Activated naive CD8-positive, alpha-beta T cell treated with anti-CD3 and anti-CD28 coated beads, Interleukin-2, amount 10 ng/mL, durations not matched to agents 7 days and 5 days (primary cell): ENCODE results near the gene OR8G1. TPM values are rescaled to one million over a fixed set of nuclear protein-coding genes. Genes with fewer than 3 reads are reported as not detected.

Source experiments
- ATAC-seq: fragments of 150-1000 bp; cut with Tn5 transposase; one replicate; pipeline ENCODE4 v1.10.0; 2021; ENCODE audit warnings: low read depth, moderate library complexity
- POLR2A ChIA-PET: fragments of 350-600 bp; sonication (Branson Sonifier 250); formaldehyde crosslinking; loops from one replicate; lab custom pipeline; 2021; ENCODE audit warnings: antibody characterized with exemption; lab: Charles Lee
- DNase-seq: peaks from one replicate; pipeline ENCODE4 v3.0.0; 2021
- H3K27ac Mint-ChIP-seq: one replicate; pipeline ENCODE4 v1.8.0; 2022; ENCODE audit warnings: mild to moderate bottlenecking, mixed read lengths
- H3K27me3 Mint-ChIP-seq: one replicate; pipeline ENCODE4 v1.8.0; 2022; ENCODE audit warnings: mild to moderate bottlenecking, moderate library complexity, mixed read lengths
- H3K36me3 Mint-ChIP-seq: one replicate; pipeline ENCODE4 v1.8.0; 2021; ENCODE audit warnings: mild to moderate bottlenecking, mixed read lengths
- H3K4me1 Mint-ChIP-seq: one replicate; pipeline ENCODE4 v1.8.0; 2021; ENCODE audit warnings: mixed read lengths
- H3K4me3 Mint-ChIP-seq: one replicate; pipeline ENCODE4 v1.8.0; 2022; ENCODE audit warnings: mild to moderate bottlenecking, moderate library complexity, mixed read lengths
- H3K9me3 Mint-ChIP-seq: one replicate; pipeline ENCODE4 v1.8.0; 2021; ENCODE audit warnings: mixed read lengths
- total RNA-seq, 2 experiments: library from RNA; stranded (reverse); gene quantifications; one replicate each; pipeline ENCODE4 v1.2.3, GENCODE V29; 2021

OR8G1 gene
- total RNA-seq, 2 experiments from 2014 or later = not detected

DNA sequence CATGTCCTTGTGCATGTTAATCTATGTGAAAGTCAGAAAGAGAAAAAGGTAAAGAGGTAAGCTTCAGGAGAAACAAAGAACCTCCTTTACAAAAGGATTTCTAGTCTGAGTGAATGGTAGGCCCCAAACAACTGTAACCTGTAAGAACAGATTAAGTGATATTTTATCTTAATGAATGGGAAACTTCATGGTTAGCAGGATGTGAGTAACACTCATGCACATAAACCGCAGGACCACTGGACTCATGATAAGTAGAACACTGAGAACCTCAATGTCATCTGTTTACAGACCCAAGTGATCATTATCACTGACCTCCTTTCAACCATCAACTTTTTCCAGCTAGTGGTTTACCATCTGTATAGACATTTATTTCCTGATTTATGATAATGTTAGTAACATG lies 35.2 kb downstream of the OR8G1 start:
- peaks cover 2% of the 10 kb centered on the region for H3K4me1 Mint-ChIP-seq
- H3K9me3 Mint-ChIP-seq = peaks cover 3% of the 10 kb centered on the region
- ATAC-seq = peak; percentile 36
- no peaks in the 10 kb centered on the region for H3K27me3 Mint-ChIP-seq
- H3K36me3 Mint-ChIP-seq = no peaks in the 10 kb centered on the region
- H3K4me3 Mint-ChIP-seq = no peak overlapping the region
- no peak overlapping the region for H3K27ac Mint-ChIP-seq
- no peak for DNase-seq
- POLR2A ChIA-PET = no interaction called here

DNA sequence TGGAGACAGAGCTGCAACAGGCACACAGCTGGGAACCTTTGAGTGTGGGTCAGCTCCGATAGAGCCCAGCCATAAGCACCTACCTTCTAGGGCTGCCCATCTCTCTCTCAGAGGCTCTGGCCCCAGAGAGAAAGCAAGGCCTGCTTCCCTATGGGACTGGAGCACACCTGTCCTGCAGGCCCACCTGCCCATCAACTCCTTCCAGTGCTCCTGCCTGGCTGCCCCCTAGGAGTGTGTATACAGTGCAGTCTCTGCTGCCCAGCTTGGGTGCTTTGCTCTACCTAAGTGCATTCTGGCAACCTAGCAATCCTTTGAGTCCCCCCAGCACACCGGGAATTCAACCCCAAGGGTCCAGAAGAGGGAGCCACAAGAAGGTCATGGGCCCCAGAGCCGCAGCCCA lies 36.3 kb downstream of the OR8G1 start:
- no peak overlapping the region for H3K27ac Mint-ChIP-seq
- no peak for ATAC-seq
- H3K4me3 Mint-ChIP-seq = no peak overlapping the region
- H3K9me3 Mint-ChIP-seq = peaks cover 3% of the 10 kb centered on the region
- DNase-seq = no peak
- H3K4me1 Mint-ChIP-seq = peaks cover 2% of the 10 kb centered on the region
- H3K27me3 Mint-ChIP-seq = no peaks in the 10 kb centered on the region
- POLR2A ChIA-PET = no interaction called here
- no peaks in the 10 kb centered on the region for H3K36me3 Mint-ChIP-seq

DNA sequence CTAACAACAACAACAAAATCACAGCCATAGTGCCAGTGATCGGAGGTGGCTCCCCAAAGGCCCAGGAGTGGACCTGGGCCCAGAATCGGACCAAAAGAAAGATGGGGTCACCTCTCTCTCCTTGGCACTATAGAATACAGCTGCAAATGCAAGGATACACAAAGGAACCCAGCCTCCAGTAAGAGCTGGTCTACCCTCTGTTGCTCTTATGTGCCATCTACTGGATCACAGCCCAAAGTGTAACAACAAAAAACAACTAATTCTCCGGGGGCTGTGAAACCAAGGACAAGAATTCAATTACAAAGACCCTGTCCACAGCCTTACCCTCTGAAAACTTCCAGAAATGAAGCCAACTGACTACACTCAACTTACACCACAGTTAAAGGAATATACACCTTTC lies 36.9 kb downstream of the OR8G1 start:
- no peak for ATAC-seq
- H3K27ac Mint-ChIP-seq = no peak overlapping the region
- peaks cover 2% of the 10 kb centered on the region for H3K4me1 Mint-ChIP-seq
- H3K4me3 Mint-ChIP-seq = no peak overlapping the region
- no peaks in the 10 kb centered on the region for H3K27me3 Mint-ChIP-seq
- H3K36me3 Mint-ChIP-seq = no peaks in the 10 kb centered on the region
- POLR2A ChIA-PET = no interaction called here
- DNase-seq = no peak
- H3K9me3 Mint-ChIP-seq = peaks cover 3% of the 10 kb centered on the region

DNA sequence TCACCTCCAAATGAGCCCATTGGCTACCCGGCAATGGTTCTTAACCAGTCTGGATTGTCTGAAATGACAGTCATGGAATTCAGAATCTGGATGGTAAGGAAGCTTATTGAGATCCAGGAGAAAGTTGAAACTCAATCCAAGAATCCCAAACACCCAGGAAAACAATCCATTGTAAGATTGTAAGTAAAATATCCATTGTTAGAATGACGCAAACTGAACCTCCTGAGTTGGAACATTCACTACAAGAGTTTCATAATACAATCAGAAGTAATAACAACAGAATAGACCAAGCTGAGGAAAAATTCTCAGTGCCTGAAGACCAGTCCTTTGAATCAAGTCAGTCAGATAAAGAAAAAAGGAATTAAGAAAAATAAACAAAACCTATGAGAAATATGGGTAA lies 37.4 kb downstream of the OR8G1 start:
- no peak for DNase-seq
- POLR2A ChIA-PET = no interaction called here
- Mint-ChIP-seq H3K4me3 (no peak overlapping the region), H3K4me1 (peaks cover 2% of the 10 kb centered on the region), H3K27ac (no peak overlapping the region), H3K27me3 (no peaks in the 10 kb centered on the region), H3K9me3 (peaks cover 3% of the 10 kb centered on the region), H3K36me3 (no peaks in the 10 kb centered on the region)
- no peak for ATAC-seq

DNA sequence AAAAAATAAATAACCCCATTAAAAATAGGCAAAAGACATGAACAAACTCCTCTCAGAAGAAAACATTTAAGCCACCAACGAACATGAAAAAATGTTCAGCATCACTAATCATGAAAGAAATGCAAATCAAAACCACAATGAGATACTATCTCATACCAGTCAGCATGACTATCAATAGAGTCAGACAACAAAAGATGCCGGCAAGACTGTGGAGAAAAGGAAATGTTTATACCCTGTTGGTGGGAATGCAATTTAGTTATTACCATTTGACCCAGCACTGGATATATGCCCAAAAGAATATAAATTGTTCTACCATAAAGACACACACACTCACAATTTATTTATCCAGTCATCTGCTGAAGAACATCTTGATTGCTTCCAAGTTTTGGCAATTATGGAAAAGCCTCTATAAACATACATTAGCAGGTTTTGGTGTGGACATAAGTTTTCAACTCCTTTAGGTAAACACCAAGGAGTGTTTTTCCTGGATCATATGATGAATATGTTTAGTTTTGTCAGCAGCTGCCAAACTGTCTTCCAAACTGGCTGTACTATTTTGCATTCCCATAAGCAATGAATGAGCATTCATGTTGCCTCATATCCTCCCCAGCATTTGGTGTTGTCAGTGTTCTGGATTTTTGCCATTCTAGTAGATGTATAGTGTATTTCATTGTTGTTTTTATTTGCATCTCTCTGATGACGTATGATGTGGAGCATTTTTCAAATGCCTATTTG lies 44.9 kb downstream of the OR8G1 start:
- Mint-ChIP-seq H3K27ac (no peak overlapping the region), H3K9me3 (no peaks in the 10 kb centered on the region), H3K4me1 (no peaks in the 10 kb centered on the region), H3K4me3 (no peak overlapping the region), H3K36me3 (no peaks in the 10 kb centered on the region), H3K27me3 (no peaks in the 10 kb centered on the region)
- ATAC-seq (no peak), DNase-seq (no peak)
- POLR2A ChIA-PET = no interaction called here

DNA sequence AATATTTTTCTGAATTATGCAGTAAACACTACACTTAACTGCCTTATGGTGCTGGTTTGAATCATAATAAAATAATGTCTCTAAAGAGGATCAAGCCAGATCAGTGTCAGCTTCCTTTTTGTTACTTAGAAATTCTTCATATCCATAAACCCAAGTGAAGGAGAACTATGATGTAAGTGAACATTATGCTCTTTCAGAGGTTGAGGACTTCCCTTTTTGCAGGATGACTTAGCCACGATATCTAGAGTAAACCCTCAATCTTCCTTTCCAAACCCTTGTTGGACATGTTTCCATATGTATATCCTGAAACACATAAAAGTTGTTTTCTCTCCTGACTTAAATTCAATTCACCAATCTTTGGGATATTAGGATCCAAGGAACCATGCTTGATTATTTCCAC lies 53.8 kb downstream of the OR8G1 start:
- ATAC-seq = no peak
- Mint-ChIP-seq H3K27ac (no peak overlapping the region), H3K27me3 (no peaks in the 10 kb centered on the region), H3K36me3 (no peaks in the 10 kb centered on the region), H3K4me3 (no peak overlapping the region), H3K4me1 (no peaks in the 10 kb centered on the region), H3K9me3 (no peaks in the 10 kb centered on the region)
- no peak for DNase-seq
- POLR2A ChIA-PET = no interaction called here

DNA sequence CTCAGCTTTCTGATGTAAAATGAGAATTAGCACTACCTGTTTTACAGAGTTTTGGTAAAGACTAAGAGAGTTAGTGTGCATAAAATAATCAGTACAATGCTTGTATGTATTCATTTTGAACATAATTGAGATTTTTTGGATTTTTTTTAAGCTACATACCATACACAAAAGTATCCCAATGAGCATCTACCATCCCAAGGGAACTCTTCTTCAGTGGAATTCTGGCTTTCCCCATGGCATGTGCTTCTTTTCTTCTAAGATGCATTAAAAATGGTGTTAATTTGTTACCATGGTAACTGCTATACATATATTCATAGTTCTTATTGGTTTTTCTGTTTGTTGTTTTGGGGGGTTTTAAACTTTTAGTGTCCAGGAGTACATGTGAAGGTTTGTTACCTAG lies 55.1 kb downstream of the OR8G1 start:
- POLR2A ChIA-PET = no interaction called here
- Mint-ChIP-seq H3K36me3 (no peaks in the 10 kb centered on the region), H3K4me1 (no peaks in the 10 kb centered on the region), H3K27ac (no peak overlapping the region), H3K27me3 (no peaks in the 10 kb centered on the region), H3K9me3 (no peaks in the 10 kb centered on the region), H3K4me3 (no peak overlapping the region)
- no peak for DNase-seq
- ATAC-seq = no peak

DNA sequence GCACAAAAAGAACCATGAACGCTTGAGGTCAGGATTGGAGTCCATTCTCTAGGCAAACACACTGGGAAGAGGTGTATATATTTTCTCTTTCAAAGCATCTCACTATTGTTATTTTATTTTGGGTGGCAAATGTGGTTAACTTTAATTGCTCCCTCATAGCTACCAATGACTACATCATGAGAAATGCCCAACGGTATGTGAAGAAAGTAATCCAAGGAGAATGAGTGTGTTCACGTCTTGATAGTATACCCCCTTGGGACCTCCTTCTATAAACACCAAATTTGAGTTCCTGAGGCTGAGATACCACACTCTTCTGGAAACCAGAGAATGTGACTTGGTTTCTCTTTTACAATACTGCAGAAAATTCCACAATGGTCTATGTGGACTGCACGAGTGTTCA lies 57.0 kb downstream of the OR8G1 start:
- Mint-ChIP-seq H3K4me1 (no peaks in the 10 kb centered on the region), H3K27me3 (no peaks in the 10 kb centered on the region), H3K36me3 (no peaks in the 10 kb centered on the region), H3K4me3 (no peak overlapping the region), H3K9me3 (no peaks in the 10 kb centered on the region), H3K27ac (no peak overlapping the region)
- ATAC-seq = no peak
- DNase-seq = no peak
- POLR2A ChIA-PET = no interaction called here

DNA sequence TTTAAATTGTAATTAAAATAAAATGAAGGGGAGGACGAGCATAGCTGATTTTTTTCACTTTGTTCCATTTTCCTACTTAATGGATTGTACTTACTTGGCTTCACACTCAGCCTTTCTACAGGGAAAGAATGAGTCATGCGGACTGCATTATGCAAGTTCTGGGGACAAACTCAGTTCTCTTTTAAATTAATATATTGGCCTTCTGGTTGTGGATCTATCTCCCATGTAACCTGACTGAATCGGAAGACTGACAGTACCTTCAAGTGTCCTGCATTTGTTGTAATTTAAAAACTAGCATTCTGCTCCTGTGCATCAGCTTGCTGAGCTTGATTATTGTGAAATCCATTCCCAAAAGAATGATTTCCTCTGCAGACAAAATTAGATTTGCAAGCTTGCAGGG lies 60.7 kb downstream of the OR8G1 start:
- Mint-ChIP-seq H3K4me1 (no peaks in the 10 kb centered on the region), H3K27ac (no peak overlapping the region), H3K9me3 (no peaks in the 10 kb centered on the region), H3K4me3 (no peak overlapping the region), H3K36me3 (no peaks in the 10 kb centered on the region), H3K27me3 (no peaks in the 10 kb centered on the region)
- POLR2A ChIA-PET = no interaction called here
- DNase-seq = no peak
- no peak for ATAC-seq

DNA sequence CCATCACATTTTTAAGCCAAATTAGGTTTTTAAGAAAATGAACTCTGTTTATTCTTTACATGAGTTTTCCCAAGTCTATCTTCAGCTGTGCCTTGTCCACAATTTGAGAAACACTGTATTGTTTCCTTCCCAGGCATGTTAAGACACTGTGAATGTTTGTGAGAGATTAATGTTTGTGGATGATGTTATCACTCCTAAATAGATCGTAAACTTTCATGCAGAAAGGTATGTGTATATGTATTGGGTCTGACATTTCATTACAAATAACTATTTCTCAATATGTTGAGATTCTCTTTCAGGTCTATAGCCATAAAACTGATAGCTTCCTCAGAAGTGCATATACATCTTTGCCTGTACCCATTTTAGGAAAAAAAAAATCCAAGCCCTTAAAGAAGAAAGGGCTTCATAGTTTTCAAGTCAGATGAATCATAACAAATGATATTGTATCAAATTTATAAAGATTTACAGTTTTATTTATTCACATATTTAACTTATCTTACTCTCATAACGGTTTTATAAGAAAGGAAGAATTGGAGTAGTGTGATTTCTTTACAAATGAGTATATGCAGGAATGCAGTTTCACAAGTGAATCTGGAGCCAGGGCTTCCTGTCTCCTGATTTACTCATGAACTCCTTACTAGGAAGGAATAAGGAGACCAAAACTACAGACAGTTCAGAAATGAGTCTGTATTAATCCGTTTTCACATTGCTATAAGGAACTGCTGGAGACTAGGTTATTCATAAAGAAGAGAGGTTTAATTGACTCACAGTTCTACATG lies 61.6 kb downstream of the OR8G1 start:
- H3K4me3 Mint-ChIP-seq = no peak overlapping the region
- no peaks in the 10 kb centered on the region for H3K9me3 Mint-ChIP-seq
- no peaks in the 10 kb centered on the region for H3K4me1 Mint-ChIP-seq
- H3K27ac Mint-ChIP-seq = no peak overlapping the region
- ATAC-seq (no peak), DNase-seq (no peak)
- POLR2A ChIA-PET = no interaction called here
- H3K27me3 Mint-ChIP-seq = no peaks in the 10 kb centered on the region
- H3K36me3 Mint-ChIP-seq = no peaks in the 10 kb centered on the region

Other genes with a start within 250 kb of the OR8G1 start
- not detected for gene OR10G6, start 245.9 kb upstream of the OR8G1 start, total RNA-seq
- gene OR10G4, start 228.1 kb upstream of the OR8G1 start, total RNA-seq = not detected
- gene OR10G9, start 218.1 kb upstream of the OR8G1 start, total RNA-seq = not detected
- gene OR10G8, start 214.3 kb upstream of the OR8G1 start, total RNA-seq = not detected
- not detected for gene OR10G7, start 199.8 kb upstream of the OR8G1 start, total RNA-seq
- 1 to 10 TPM; 6.9 to 7.7 TPM for gene VWA5A, start 125.6 kb upstream of the OR8G1 start, total RNA-seq
- not detected for gene OR10D3, start 57.8 kb upstream of the OR8G1 start, total RNA-seq
- not detected for gene OR8G5, start 15.3 kb downstream of the OR8G1 start, total RNA-seq
- gene OR8D1, start 72.9 kb downstream of the OR8G1 start, total RNA-seq = not detected
- not detected for gene OR8D2, start 79.1 kb downstream of the OR8G1 start, total RNA-seq
- not detected for gene OR8B2, start 143.4 kb downstream of the OR8G1 start, total RNA-seq
- gene OR8B3, start 157.9 kb downstream of the OR8G1 start, total RNA-seq = not detected
- not detected for gene OR8B4, start 183.8 kb downstream of the OR8G1 start, total RNA-seq
- gene OR8B8, start 204.6 kb downstream of the OR8G1 start, total RNA-seq = not detected